ENCODE measurements around the gene AGRN. TPM values are rescaled to one million over a fixed set of nuclear protein-coding genes. Genes with fewer than 3 reads are reported as not detected.
"Not testable (repeated sequence)": the region's sequence is repeated elsewhere in the genome, so short reads cannot be mapped to it uniquely, and the experiment has no call there.

Gene AGRN
- total and polyA plus RNA-seq, 5 experiments from 2014 or later: 0.15 to 6.4 (median 0.71) TPM

DNA sequence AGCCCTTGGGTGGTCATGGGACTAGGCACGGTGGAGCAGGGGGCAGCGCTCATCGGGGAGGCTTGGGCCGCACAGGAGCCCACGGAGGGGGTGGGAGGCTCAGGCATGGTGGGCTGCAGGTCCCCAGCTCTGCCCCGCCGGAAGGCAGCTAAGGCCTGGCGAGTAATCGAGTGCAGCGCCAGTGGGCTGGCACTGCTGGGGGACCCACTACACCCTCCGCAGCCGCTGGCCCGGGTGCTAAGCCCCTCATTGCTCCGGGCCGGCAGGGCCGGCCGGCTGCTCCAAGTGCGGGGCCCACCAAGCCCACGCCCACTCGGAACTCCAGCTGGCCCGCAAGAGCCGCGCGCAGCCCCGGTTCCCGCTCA lies 1.6 kb upstream of the AGRN start:
- Mint-ChIP-seq H3K4me1 (peaks cover 12 to 43% (median 36%) of the 10 kb centered on the region in 4 donors), H3K4me3 (peak overlapping the region in 3 of 10 donors; percentile 14 to 62 (median 56))
- H3K9me3 Mint-ChIP-seq, H3K36me3 Mint-ChIP-seq, H3K27ac Mint-ChIP-seq, H3K27me3 Mint-ChIP-seq, ATAC-seq, DNase-seq: not testable (repeated sequence)
- POLR2A ChIA-PET: interaction anchor here (1.0 to 1.4 kb wide), 4 partner anchors 12 to 98 kb away, joined by 3 to 6 read pairs (median 4); partner anchors contain the start of gene C1orf159

DNA sequence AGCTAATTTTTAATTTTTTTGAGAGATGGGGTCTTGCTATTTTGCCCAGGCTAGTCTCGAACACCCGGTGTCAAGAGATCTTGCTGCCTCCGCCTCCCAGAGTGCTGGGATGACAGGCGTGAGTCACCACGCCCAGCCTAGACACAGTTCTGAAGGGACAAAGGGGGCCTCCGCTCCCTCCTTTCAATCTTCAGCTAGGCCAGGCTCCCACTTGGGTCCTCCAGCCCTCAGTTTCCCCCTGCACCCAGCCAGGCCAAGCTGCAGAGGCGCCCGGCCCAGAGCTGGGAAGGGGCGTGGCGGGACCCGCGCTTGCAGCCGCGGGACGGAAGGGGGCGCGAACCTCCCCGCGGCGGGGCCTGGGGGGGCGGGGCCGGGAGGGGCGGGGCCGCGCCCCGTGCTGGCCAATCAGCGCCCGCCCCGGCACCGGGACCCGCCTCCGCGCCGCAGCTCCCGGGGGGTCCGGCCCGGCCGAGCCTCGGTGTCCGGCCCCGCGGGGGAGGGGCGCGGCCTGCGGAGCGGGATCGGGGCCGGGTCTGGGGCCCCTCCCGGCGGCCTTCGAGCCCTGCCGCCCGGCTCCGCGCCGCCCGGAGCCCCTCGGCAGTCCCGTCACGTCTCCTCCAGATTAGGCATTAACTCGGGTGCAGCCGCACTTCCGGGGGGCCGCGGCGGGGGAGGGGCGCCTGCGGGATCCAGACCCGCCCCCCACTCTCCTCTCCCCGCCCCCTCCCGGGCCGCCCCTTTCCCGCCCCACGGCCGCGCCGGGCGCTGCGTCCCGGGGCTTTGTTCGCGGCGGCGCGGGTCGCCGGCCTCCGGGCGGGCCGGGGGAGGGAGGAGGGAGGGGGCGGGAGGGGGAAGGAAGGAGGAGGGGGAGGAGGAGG lies 559 bp upstream of the AGRN start:
- Mint-ChIP-seq H3K9me3 (no peaks in the 10 kb centered on the region), H3K27ac (peak overlapping the region in 5 of 10 donors; percentile 7 to 71 (median 37)), H3K36me3 (peaks cover 0 to 1% (median 0%) of the 10 kb centered on the region in 3 donors), H3K4me1 (peaks cover 8 to 33% (median 26%) of the 10 kb centered on the region in 4 donors), H3K27me3 (no peaks in the 10 kb centered on the region), H3K4me3 (peak overlapping the region; percentile 36 to 78 (median 62))
- peak; percentile 66 to 87 (median 84) for DNase-seq
- peak; percentile 77 for ATAC-seq
- POLR2A ChIA-PET: interaction anchor here (0.5 to 1.4 kb wide), 8 partner anchors 13 to 884 kb away, joined by 3 to 7 read pairs (median 3); partner anchors contain the start of gene C1orf159

DNA sequence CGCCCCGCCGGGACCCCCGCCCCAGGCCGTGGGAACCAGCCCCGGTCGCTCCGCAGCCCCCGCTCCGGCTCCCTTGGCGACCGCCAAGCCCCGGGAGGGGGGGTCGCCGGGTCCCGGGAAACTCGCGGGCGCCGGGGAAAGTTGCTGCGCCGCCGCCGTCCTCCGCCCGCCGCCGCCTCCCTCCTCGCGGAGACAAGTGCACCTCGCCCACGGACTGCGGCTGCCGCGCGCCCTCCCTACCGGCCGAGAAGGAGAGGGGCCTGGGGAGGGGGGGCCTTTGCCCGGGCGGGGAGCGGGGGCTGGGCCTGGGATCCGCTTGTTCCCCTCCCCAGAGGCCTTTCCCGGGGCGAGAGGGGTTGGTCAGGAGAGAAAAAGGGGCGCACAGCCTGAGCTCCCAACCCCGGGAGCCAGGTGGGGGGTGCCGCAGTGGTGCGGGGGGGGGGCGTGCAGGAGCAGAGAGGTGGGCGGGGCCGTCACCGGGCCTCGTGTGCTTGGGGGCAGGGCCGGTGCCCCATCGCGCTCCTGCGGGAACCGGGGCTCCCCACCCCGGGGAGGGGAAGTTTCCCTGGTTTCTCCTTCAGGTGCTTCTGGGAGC lies 592 bp downstream of the AGRN start:
- peaks cover 5 to 23% (median 18%) of the 10 kb centered on the region in 4 donors for H3K4me1 Mint-ChIP-seq
- ATAC-seq: peak in 1 of 2 donors; percentile 29

DNA sequence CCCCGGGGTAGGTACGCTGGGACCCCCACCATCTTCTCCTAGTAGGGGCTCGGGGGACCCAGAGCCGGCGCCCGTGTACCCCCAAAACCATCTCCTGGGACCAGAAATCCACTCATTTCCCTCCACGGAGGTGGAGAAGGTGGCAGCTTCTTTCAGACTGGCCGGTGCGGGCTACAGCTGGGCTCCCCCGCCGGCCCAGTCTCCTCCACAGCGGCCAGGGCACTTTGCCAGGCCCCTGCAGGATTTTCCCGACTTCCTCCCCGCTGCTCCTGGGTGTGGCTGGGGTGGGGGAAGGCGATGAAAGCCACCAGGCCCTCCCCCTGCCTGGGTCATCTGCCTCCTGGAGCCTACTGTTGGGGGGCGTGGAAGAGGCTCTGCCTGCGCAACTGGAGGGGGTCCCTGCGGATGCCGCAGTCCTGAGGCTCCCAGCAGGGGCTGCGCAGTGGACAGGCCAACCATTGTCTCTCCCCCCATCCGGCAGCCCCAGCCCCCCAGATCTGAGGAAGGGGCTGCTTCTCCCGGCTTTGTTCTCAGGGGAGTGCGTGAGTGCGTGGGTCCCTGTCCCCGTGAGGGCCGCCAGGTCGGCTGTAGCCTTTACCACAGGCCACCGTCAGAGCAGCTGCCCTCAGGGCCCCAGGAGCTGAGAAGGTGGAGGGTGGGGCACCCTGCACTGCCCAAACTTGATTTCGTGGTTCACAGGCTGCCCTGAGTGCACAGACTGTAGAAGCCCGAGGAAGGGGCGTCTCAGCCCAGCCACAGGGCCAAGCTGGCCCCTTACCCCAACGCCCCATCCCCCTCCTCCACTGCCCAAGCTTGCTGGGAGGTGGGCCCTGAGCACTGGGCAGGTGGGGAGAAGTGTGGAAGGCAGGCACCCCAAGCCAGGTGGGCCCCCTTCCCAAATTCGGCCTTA lies 1.3 kb downstream of the AGRN start:
- peaks cover 5 to 23% (median 18%) of the 10 kb centered on the region in 4 donors for H3K4me1 Mint-ChIP-seq
- peak overlapping the region in 8 of 10 donors; percentile 22 to 68 (median 54) for H3K4me3 Mint-ChIP-seq
- peak overlapping the region in 2 of 10 donors; percentile 31 to 56 for H3K27ac Mint-ChIP-seq
- H3K9me3 Mint-ChIP-seq: no peaks in the 10 kb centered on the region
- no peaks in the 10 kb centered on the region for H3K27me3 Mint-ChIP-seq
- DNase-seq (no peak), ATAC-seq (no peak)
- POLR2A ChIA-PET: interaction anchor here (0.7 to 1.1 kb wide), 4 partner anchors 8 to 258 kb away, joined by 3 to 11 read pairs (median 4); partner anchors contain the start of gene ISG15
- H3K36me3 Mint-ChIP-seq: peaks cover 0 to 1% (median 0%) of the 10 kb centered on the region in 3 donors

More for the DNA sequence above, 592 bp downstream of the AGRN start:
- no peak for DNase-seq
- Mint-ChIP-seq H3K9me3 (no peaks in the 10 kb centered on the region), H3K4me3 (peak overlapping the region in 7 of 10 donors; percentile 22 to 68 (median 54)), H3K27me3 (no peaks in the 10 kb centered on the region), H3K36me3 (peaks cover 0 to 1% (median 0%) of the 10 kb centered on the region in 3 donors), H3K27ac (no peak overlapping the region)
- POLR2A ChIA-PET: no interaction called here

DNA sequence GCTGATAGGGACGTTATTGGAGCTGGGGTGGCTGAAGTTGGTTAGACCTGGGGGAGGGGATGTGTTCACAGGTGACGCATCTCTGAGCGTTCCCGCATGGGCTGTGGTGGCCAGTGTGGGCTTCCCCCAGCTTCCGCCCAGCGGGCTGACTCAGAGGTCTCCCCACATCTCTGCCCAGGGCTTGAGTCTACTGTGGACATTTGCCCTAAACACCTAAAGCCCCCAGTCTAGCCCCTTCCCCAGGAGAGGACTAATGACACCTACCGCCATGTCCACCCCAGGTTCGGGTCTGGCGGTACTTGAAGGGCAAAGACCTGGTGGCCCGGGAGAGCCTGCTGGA lies 2.0 kb downstream of the AGRN start:
- peaks cover 5 to 23% (median 18%) of the 10 kb centered on the region in 4 donors for H3K4me1 Mint-ChIP-seq
- ATAC-seq (no peak), DNase-seq (no peak)
- no peak overlapping the region for H3K27ac Mint-ChIP-seq
- POLR2A ChIA-PET: interaction anchor here (0.6 to 1.1 kb wide), 5 partner anchors 9 to 257 kb away, joined by 3 to 11 read pairs (median 3); partner anchors contain the start of gene ISG15
- peak overlapping the region in 3 of 10 donors; percentile 22 to 57 (median 34) for H3K4me3 Mint-ChIP-seq
- no peaks in the 10 kb centered on the region for H3K27me3 Mint-ChIP-seq
- H3K9me3 Mint-ChIP-seq: no peaks in the 10 kb centered on the region
- H3K36me3 Mint-ChIP-seq: peaks cover 0 to 1% (median 0%) of the 10 kb centered on the region in 3 donors

DNA sequence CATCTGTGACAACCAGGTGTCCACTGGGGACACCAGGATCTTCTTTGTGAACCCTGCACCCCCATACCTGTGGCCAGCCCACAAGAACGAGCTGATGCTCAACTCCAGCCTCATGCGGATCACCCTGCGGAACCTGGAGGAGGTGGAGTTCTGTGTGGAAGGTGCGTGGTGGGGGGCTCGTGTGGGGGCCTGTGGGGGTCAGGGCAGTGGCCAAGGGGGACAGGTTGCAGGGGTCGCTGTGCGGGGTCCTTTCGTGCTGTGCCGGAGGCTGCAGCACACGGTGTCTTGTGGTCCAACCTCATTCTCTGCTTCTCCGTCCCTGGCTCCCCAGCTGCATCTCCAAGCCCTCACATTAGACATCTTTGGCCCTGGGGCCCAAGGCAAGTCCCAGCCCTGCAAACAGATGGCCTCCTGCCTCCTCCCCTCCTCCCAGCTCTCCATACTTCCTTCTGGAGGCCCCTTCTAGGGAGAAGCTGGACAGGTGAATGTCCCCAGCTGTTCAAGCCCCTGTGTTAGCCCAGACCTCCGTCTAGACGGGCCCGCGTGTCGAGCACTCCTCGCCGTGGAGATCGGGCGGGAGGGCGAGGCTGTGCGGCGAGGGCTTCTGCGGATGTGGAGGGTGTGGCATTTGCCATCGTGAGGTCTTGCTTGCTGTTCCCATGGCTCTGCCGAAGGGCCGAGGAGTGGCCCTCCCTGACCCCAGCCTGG lies 2.5 kb downstream of the AGRN start:
- Mint-ChIP-seq H3K36me3 (no peaks in the 10 kb centered on the region), H3K27ac (no peak overlapping the region), H3K9me3 (no peaks in the 10 kb centered on the region), H3K4me1 (peaks cover under 1 to 18% (median 12%) of the 10 kb centered on the region in 4 donors), H3K4me3 (peak overlapping the region in 7 of 10 donors; percentile 22 to 72 (median 26)), H3K27me3 (no peaks in the 10 kb centered on the region)
- no peak for ATAC-seq
- POLR2A ChIA-PET: interaction anchor here (0.6 to 1.1 kb wide), 5 partner anchors 9 to 256 kb away, joined by 3 to 11 read pairs (median 3); partner anchors contain the start of gene ISG15
- DNase-seq: no peak

DNA sequence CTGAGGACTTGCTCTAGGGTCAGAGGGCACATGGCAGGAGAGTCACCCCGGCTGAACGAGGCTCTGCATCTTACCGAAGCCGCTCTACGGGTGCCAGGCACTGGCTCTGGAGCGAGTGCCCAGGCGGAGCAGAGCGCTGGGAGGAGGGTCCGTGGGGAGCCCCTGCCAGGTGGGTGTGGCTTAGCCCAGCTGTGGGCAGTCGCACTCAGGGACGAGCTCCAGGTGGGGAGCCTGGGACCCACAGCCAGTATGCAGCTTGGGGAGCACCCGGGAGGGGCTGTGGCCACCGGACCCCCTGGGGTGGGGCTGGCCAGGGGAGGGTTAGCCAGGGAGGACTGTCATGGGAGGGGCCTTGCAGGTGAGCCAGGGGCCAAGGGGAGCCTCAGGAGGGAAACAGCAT lies 3.8 kb downstream of the AGRN start:
- H3K36me3 Mint-ChIP-seq: no peaks in the 10 kb centered on the region
- H3K27me3 Mint-ChIP-seq: no peaks in the 10 kb centered on the region
- peaks cover 0 to 12% (median 10%) of the 10 kb centered on the region in 4 donors for H3K4me1 Mint-ChIP-seq
- no peak overlapping the region for H3K4me3 Mint-ChIP-seq
- ATAC-seq: no peak
- no peaks in the 10 kb centered on the region for H3K9me3 Mint-ChIP-seq
- POLR2A ChIA-PET: interaction anchor here (1.9 kb wide), 1 partner anchor 16 kb away, joined by 8 read pairs; no protein-coding TSS in a partner anchor
- DNase-seq: no peak
- no peak overlapping the region for H3K27ac Mint-ChIP-seq

DNA sequence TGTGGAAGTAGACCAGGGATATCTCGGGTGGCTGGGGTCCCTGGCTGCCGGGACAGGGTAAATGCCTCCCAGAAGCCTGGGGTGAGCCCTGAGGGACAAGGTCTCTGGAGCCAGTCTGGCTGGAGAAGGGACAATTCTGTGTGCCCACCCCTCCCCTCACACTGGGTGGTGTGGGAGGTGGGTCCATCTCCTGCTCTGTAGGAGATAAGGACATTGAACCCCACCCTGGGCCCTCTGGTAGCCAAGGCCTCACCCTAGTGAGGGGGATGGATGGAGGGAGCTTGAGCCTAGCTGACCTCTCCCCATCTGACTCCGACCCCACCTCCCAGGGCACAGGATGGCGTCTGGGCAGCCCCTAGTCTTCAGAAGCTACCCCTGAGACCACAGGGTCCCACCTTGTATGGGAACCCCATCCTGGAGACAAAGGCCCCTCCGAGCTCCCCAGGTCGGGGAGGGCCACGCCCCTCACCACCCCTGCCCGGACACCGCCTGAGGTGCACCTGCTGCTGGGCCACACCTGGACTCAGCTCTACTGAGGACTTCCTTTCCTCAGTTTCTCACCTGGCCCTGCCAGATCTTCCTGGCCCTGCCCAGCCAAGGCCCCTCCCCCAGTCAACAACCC lies 4.3 kb downstream of the AGRN start:
- Mint-ChIP-seq H3K9me3 (no peaks in the 10 kb centered on the region), H3K27ac (no peak overlapping the region), H3K36me3 (no peaks in the 10 kb centered on the region), H3K4me1 (peaks cover 0 to 10% (median 7%) of the 10 kb centered on the region in 4 donors), H3K4me3 (no peak overlapping the region), H3K27me3 (no peaks in the 10 kb centered on the region)
- POLR2A ChIA-PET: interaction anchor here (0.9 to 1.9 kb wide), 2 partner anchors 11 to 15 kb away, joined by 3 to 8 read pairs; partner anchors contain the start of gene ISG15
- no peak for DNase-seq
- no peak for ATAC-seq

DNA sequence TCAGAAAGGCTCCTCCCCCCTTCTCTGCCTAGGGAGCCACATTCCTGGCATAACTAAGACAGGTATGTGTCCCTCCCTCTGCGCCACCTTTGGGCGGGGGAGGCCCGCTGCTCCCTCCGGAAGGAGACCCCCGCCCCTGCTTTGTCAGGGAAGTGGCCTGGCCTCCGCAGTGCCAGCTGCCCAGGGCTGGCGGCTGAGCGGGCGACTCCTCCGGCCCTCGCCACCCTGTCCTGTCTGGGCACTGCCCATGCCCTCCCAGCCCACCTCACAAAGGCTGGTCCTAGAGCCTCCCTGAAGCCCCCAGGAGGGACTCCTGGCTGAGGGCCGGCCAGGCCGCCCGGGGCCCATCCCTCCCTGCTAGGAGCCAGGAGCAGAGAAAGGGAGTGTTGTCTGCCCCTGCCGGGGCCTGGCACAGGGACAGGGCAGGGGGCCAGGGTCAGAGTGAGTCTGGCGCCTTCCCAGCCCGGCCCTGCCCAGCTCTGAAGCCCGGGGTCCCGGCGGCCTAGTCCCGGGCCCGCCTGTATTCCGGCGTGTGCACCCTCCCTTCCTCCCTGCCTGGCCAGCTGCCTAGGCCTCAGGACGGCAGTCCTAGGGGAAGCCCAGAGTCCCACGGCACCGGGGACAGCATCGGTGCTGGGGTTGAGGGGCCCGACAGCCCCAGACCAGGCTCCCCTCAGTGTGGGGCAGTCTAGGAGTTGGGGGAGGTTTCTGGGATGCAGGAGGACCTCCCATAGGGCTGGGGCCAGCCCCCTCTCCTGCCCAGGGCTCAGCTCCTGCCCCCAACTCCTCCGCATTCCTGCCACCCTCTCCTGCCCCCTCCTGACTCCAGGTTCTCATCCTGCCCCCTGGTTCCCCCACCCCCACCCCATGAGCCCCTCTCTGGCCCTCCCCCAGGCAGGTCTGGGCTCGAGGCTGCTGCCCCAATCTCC lies 5.1 kb downstream of the AGRN start:
- POLR2A ChIA-PET: interaction anchor here (0.7 to 1.9 kb wide), 3 partner anchors 11 to 14 kb away, joined by 3 to 8 read pairs (median 3); partner anchors contain the start of gene ISG15
- H3K36me3 Mint-ChIP-seq: no peaks in the 10 kb centered on the region
- no peaks in the 10 kb centered on the region for H3K27me3 Mint-ChIP-seq
- H3K9me3 Mint-ChIP-seq: no peaks in the 10 kb centered on the region
- H3K4me1 Mint-ChIP-seq: peaks cover 0 to 10% (median 7%) of the 10 kb centered on the region in 4 donors
- H3K27ac Mint-ChIP-seq: no peak overlapping the region
- DNase-seq (no peak), ATAC-seq (no peak)
- no peak overlapping the region for H3K4me3 Mint-ChIP-seq

DNA sequence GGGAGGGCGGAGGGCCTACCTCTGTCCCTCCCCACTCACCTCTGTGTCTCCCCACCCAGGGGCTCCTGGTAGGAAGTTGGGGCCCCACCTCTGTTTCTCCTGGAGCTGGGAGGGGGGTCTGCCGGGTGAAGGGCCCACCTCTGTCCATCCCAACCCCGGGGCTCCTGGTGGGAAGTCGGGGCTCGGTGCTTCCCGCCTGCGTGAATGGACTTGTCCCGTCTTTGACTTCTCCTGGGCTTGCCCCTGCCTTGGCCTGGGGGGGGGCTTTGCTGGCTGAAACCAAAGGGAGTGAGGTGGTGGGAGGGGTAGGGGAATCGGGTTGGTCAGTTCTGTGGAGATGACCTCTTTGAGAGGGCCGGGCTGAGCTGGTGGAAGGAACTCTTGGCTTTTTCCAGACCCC lies 5.8 kb downstream of the AGRN start:
- Mint-ChIP-seq H3K4me3 (no peak overlapping the region), H3K27me3 (no peaks in the 10 kb centered on the region), H3K4me1 (peaks cover 0 to 10% (median 7%) of the 10 kb centered on the region in 4 donors), H3K9me3 (no peaks in the 10 kb centered on the region), H3K36me3 (no peaks in the 10 kb centered on the region), H3K27ac (no peak overlapping the region)
- no peak for DNase-seq
- POLR2A ChIA-PET: interaction anchor here (0.7 to 1.9 kb wide), 2 partner anchors 12 to 14 kb away, joined by 3 to 8 read pairs; partner anchors contain the start of gene ISG15
- ATAC-seq: no peak
